H9 (cell line): ENCODE measurements around the gene ANKDD1A. TPM values are rescaled to one million over a fixed set of nuclear protein-coding genes. Genes with fewer than 3 reads are reported as not detected.

Experiments used
- DNase-seq: peaks from one replicate; pipeline ENCODE4 v3.0.0-alpha.2; 2017
- H2AFZ ChIP-seq: one replicate; pipeline ENCODE4 v1.6.1; 2013; ENCODE audit warnings: mild to moderate bottlenecking, low read length, control low read depth, moderate library complexity
- H2AK5ac ChIP-seq: 2 replicates; pipeline ENCODE4 v1.6.1; 2013; ENCODE audit warnings: low read length, control low read depth, mixed read lengths; ENCODE audit not compliant: insufficient read length
- H2BK120ac ChIP-seq: one replicate; pipeline ENCODE4 v1.6.1; 2013; ENCODE audit warnings: low read depth, mild to moderate bottlenecking, low read length, control low read depth, inconsistent platforms; ENCODE audit not compliant: poor library complexity, severe bottlenecking
- H2BK12ac ChIP-seq: 2 replicates; pipeline ENCODE4 v1.6.1; 2013; ENCODE audit warnings: low read length, control low read depth, mixed read lengths, low read depth; ENCODE audit not compliant: insufficient read length
- H2BK15ac ChIP-seq: 2 replicates; pipeline ENCODE4 v1.6.1; 2013; ENCODE audit warnings: low read depth, low read length, control low read depth
- H2BK20ac ChIP-seq: one replicate; pipeline ENCODE4 v1.6.1; 2013; ENCODE audit warnings: low read depth, mild to moderate bottlenecking, low read length, control low read depth, inconsistent platforms; ENCODE audit not compliant: poor library complexity, severe bottlenecking
- H2BK5ac ChIP-seq: 2 replicates; pipeline ENCODE4 v1.6.1; 2013; ENCODE audit warnings: low read length, control low read depth, mixed read lengths; ENCODE audit not compliant: insufficient read length
- H3K14ac ChIP-seq: 2 replicates; pipeline ENCODE4 v1.6.1; 2013; ENCODE audit warnings: low read length, control low read depth; ENCODE audit not compliant: insufficient read depth
- H3K18ac ChIP-seq: 2 replicates; pipeline ENCODE4 v1.6.1; 2013; ENCODE audit warnings: low read depth, mild to moderate bottlenecking, mixed read lengths, low read length, control low read depth; ENCODE audit not compliant: insufficient read length
- H3K23ac ChIP-seq: 2 replicates; pipeline ENCODE4 v1.6.1; 2013; ENCODE audit warnings: low read length, control low read depth, mixed read lengths, low read depth; ENCODE audit not compliant: insufficient read length
- H3K23me2 ChIP-seq: 2 replicates; pipeline ENCODE4 v1.6.1; 2013; ENCODE audit warnings: low read depth, mild to moderate bottlenecking, mixed read lengths, low read length, control low read depth; ENCODE audit not compliant: insufficient read length, poor library complexity, severe bottlenecking
- H3K27ac ChIP-seq: 2 replicates; pipeline ENCODE4 v1.5.1; 2013; ENCODE audit warnings: low read length, control low read depth, mixed read lengths, low read depth; ENCODE audit not compliant: insufficient read length
- H3K27me3 ChIP-seq: 2 replicates; pipeline ENCODE4 v1.6.1; 2013; ENCODE audit warnings: low read length, control low read depth, inconsistent platforms; ENCODE audit not compliant: insufficient read depth
- H3K4ac ChIP-seq: 2 replicates; pipeline ENCODE4 v1.6.1; 2013; ENCODE audit warnings: low read depth, mild to moderate bottlenecking, control low read depth, inconsistent platforms, low read length, moderate library complexity
- H3K4me1 ChIP-seq: 2 replicates; pipeline ENCODE4 v1.6.1; 2013; ENCODE audit warnings: low read length, control low read depth, inconsistent platforms; ENCODE audit not compliant: insufficient read depth
- H3K4me2 ChIP-seq: 2 replicates; pipeline ENCODE4 v1.6.1; 2013; ENCODE audit warnings: low read length, control low read depth, mixed read lengths; ENCODE audit not compliant: insufficient read length, insufficient read depth
- H3K56ac ChIP-seq: 2 replicates; pipeline ENCODE4 v1.6.1; 2013; ENCODE audit warnings: low read depth, mild to moderate bottlenecking, mixed read lengths, low read length, control low read depth; ENCODE audit not compliant: insufficient read length
- H3K79me1 ChIP-seq: 2 replicates; pipeline ENCODE4 v1.6.1; 2013; ENCODE audit warnings: low read depth, mild to moderate bottlenecking, moderate library complexity, low read length, control low read depth, inconsistent platforms; ENCODE audit not compliant: insufficient read depth, poor library complexity, severe bottlenecking
- H3K79me2 ChIP-seq: 2 replicates; pipeline ENCODE4 v1.6.1; 2013; ENCODE audit warnings: low read length, control low read depth, inconsistent platforms; ENCODE audit not compliant: insufficient read depth
- H3K9ac ChIP-seq: 2 replicates; pipeline ENCODE4 v1.6.1; 2013; ENCODE audit warnings: low read length, control low read depth, mixed read lengths; ENCODE audit not compliant: insufficient read length; ENCODE audit errors: extremely low read depth
- H3K9me3 ChIP-seq: one replicate; pipeline ENCODE4 v1.6.1; 2013; ENCODE audit warnings: low read depth, low read length, inconsistent platforms; ENCODE audit not compliant: control insufficient read depth
- H3T11ph ChIP-seq: one replicate; pipeline ENCODE4 v1.6.1; 2013; ENCODE audit warnings: mild to moderate bottlenecking, low read length, control low read depth, inconsistent platforms
- H4K20me1 ChIP-seq: one replicate; pipeline ENCODE4 v1.6.1; 2013; ENCODE audit not compliant: control insufficient read depth, insufficient read length, insufficient read depth
- H4K5ac ChIP-seq: 2 replicates; pipeline ENCODE4 v1.6.1; 2013; ENCODE audit warnings: low read depth, mild to moderate bottlenecking, mixed read lengths, low read length, control low read depth; ENCODE audit not compliant: insufficient read length
- H4K8ac ChIP-seq: replicated peaks from 2 replicates; pipeline ENCODE4 v1.6.1; 2013; ENCODE audit warnings: low read length, control low read depth, mixed read lengths, low read depth; ENCODE audit not compliant: insufficient read length
- H4K91ac ChIP-seq: 2 replicates; pipeline ENCODE4 v1.6.1; 2013; ENCODE audit warnings: low read depth, mild to moderate bottlenecking, moderate library complexity, mixed read lengths, low read length, control low read depth; ENCODE audit not compliant: insufficient read length
- H3K27ac Mint-ChIP-seq, 3 experiments: 2 replicates in 2 of 3; 3 replicates in 1 of 3; pipeline ENCODE4 v1.8.0; 2020 to 2021; ENCODE audit warnings: mixed read lengths in 3 of 3, mild to moderate bottlenecking in 1 of 3, moderate library complexity in 1 of 3
- H3K27me3 Mint-ChIP-seq: 2 replicates; pipeline ENCODE4 v1.8.0; 2021; ENCODE audit warnings: low read depth, mild to moderate bottlenecking, moderate library complexity, mixed read lengths
- H3K36me3 Mint-ChIP-seq, 3 experiments: 2 replicates in 2 of 3; 3 replicates in 1 of 3; pipeline ENCODE4 v1.8.0; 2020 to 2021; ENCODE audit warnings: low read depth in 3 of 3, mixed read lengths in 3 of 3; ENCODE audit not compliant: insufficient read depth in 1 of 3
- H3K4me1 Mint-ChIP-seq, 2 experiments: 2 replicates each; pipeline ENCODE4 v1.8.0; 2020; ENCODE audit warnings: mixed read lengths in 2 of 2
- H3K4me3 Mint-ChIP-seq, 2 experiments: 2 replicates in 1 of 2; 3 replicates in 1 of 2; pipeline ENCODE4 v1.8.0; 2020 to 2021; ENCODE audit warnings: mild to moderate bottlenecking in 2 of 2, mixed read lengths in 2 of 2, moderate library complexity in 1 of 2
- H3K9me3 Mint-ChIP-seq, 2 experiments: 2 replicates in 1 of 2; 3 replicates in 1 of 2; pipeline ENCODE4 v1.8.0; 2020; ENCODE audit warnings: mild to moderate bottlenecking in 2 of 2, mixed read lengths in 2 of 2, moderate library complexity in 1 of 2
- WGBS: extraction: QIAGEN DNeasy Blood & Tissue Kit; methylation state at CpG from one replicate; pipeline ENCODE4 v1.1.7; 2013; ENCODE audit warnings: missing lambda C conversion rate, low lambda C conversion rate, mixed read lengths; ENCODE audit not compliant: insufficient read length; ENCODE audit errors: extremely low coverage; 5-methylcytosine and 5-hydroxymethylcytosine counted together
- total RNA-seq: library from RNA; stranded (reverse); gene quantifications from 2 replicates; pipeline ENCODE4 v1.2.1, GENCODE V29; 2021
- TF ChIP-seq, protein P1 (sequence below): fragments of 200-600 bp; sonication (generic); conservative IDR thresholded peaks from 3 replicates; pipeline ENCODE4 v1.8.0; 2021; ENCODE audit warnings: antibody characterized with exemption, mild to moderate bottlenecking

ANKDD1A gene
- total RNA-seq, 1 experiment from 2014 or later, result 3.7 TPM

DNA sequence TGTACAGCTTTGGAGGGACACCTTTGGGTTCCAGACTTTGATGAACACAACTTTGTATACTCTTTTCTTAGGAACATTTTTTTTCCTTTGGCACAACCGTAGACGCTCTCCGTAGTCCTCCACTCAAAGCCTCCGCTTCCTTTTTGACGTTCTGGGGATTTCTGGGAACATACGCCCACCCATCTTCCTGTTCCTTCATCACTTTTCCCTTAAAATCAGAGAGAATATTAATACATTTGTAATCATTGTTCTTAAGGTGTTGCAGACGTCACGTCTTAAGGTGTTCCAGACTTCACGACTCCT is 78.4 kb downstream of the ANKDD1A start:
- no peaks in the 10 kb centered on the region for H3K79me1 ChIP-seq
- H2AK5ac ChIP-seq, result no peak overlapping the region
- TF ChIP-seq, protein P1, sequence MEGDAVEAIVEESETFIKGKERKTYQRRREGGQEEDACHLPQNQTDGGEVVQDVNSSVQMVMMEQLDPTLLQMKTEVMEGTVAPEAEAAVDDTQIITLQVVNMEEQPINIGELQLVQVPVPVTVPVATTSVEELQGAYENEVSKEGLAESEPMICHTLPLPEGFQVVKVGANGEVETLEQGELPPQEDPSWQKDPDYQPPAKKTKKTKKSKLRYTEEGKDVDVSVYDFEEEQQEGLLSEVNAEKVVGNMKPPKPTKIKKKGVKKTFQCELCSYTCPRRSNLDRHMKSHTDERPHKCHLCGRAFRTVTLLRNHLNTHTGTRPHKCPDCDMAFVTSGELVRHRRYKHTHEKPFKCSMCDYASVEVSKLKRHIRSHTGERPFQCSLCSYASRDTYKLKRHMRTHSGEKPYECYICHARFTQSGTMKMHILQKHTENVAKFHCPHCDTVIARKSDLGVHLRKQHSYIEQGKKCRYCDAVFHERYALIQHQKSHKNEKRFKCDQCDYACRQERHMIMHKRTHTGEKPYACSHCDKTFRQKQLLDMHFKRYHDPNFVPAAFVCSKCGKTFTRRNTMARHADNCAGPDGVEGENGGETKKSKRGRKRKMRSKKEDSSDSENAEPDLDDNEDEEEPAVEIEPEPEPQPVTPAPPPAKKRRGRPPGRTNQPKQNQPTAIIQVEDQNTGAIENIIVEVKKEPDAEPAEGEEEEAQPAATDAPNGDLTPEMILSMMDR, result no peak
- no peak overlapping the region for H4K91ac ChIP-seq
- no peak overlapping the region for H2BK20ac ChIP-seq
- no peak overlapping the region for H3K14ac ChIP-seq
- H3K79me2 ChIP-seq, result no peaks in the 10 kb centered on the region
- H3K4ac ChIP-seq, result no peak overlapping the region
- Mint-ChIP-seq H3K36me3 (no peaks in the 10 kb centered on the region; a peak in 1 of 7 replicates), H3K9me3 (no peaks in the 10 kb centered on the region), H3K27me3 (no peaks in the 10 kb centered on the region; the same call in 1 of the 2 replicates), H3K4me3 (peak overlapping the region; percentile 96 to 97), H3K27ac (peak overlapping the region; percentile 79 to 85 (median 79); a peak in 4 of 7 replicates), H3K4me1 (peaks cover 9 to 18% of the 10 kb centered on the region in 2 experiments)
- H3K18ac ChIP-seq, result no peak overlapping the region
- no peak overlapping the region for H2BK15ac ChIP-seq
- no peak overlapping the region for H3K27ac ChIP-seq
- H3K56ac ChIP-seq, result no peak overlapping the region
- peak overlapping the region; percentile 31 for H3K9ac ChIP-seq
- WGBS, result no CpG with 5 or more reads among the region's 9 CpGs
- H3K4me1 ChIP-seq, result no peaks in the 10 kb centered on the region
- H3K23me2 ChIP-seq, result no peaks in the 10 kb centered on the region
- no peak overlapping the region for H3K23ac ChIP-seq
- no peak overlapping the region for H2BK120ac ChIP-seq
- no peak overlapping the region for H3T11ph ChIP-seq
- no peaks in the 10 kb centered on the region for H4K20me1 ChIP-seq
- peak overlapping the region; percentile 93 for H2AFZ ChIP-seq
- no peak overlapping the region for H4K8ac ChIP-seq
- H3K9me3 ChIP-seq, result no peaks in the 10 kb centered on the region
- no peak for DNase-seq
- H2BK12ac ChIP-seq, result no peak overlapping the region
- no peak overlapping the region for H4K5ac ChIP-seq
- H3K4me2 ChIP-seq, result peak overlapping the region; percentile 60
- no peak overlapping the region for H2BK5ac ChIP-seq
- no peaks in the 10 kb centered on the region for H3K27me3 ChIP-seq
